ENCODE results near the gene CHIA. TPM values are rescaled to one million over a fixed set of nuclear protein-coding genes. Genes with fewer than 3 reads are reported as not detected.

Gene CHIA
- total RNA-seq, 1 donor from 2014 or later: not detected

- no peak overlapping the region for H3K4me3 Mint-ChIP-seq (ENCODE audit: unreplicated experiment)
- no peak overlapping the region for H3K27ac Mint-ChIP-seq (ENCODE audit: unreplicated experiment)
- H3K4me1 Mint-ChIP-seq (ENCODE audit: low read depth, unreplicated experiment): no peaks in the 10 kb centered on the region
- DNase-seq: no peak
- H3K27me3 Mint-ChIP-seq (ENCODE audit: unreplicated experiment): no peaks in the 10 kb centered on the region
- H3K9me3 Mint-ChIP-seq (ENCODE audit: unreplicated experiment): no peaks in the 10 kb centered on the region
- H3K36me3 Mint-ChIP-seq (ENCODE audit: unreplicated experiment): no peaks in the 10 kb centered on the region
- no peak for TF ChIP-seq CTCF (IDR thresholded peaks at IDR 0.05; ENCODE audit: partially characterized antibody, unreplicated experiment)
These were observed 3.7 kb downstream of the CHIA start for GRCh38 chr1:111294390-111294789.

- no peaks in the 10 kb centered on the region for H3K27me3 Mint-ChIP-seq (ENCODE audit: unreplicated experiment)
- peaks cover 5% of the 10 kb centered on the region for H3K9me3 Mint-ChIP-seq (ENCODE audit: unreplicated experiment)
- no peak overlapping the region for H3K4me3 Mint-ChIP-seq (ENCODE audit: unreplicated experiment)
- H3K27ac Mint-ChIP-seq (ENCODE audit: unreplicated experiment): no peak overlapping the region
- no peak for TF ChIP-seq CTCF (IDR thresholded peaks at IDR 0.05; ENCODE audit: partially characterized antibody, unreplicated experiment)
- peaks cover 5% of the 10 kb centered on the region for H3K36me3 Mint-ChIP-seq (ENCODE audit: unreplicated experiment)
- no peak for DNase-seq
- no peaks in the 10 kb centered on the region for H3K4me1 Mint-ChIP-seq (ENCODE audit: low read depth, unreplicated experiment)
These were observed 11.7 kb downstream of the CHIA start for GRCh38 chr1:111302374-111302773.

GRCh38 chr1:111309690-111310089 lies 19.0 kb downstream of the CHIA start:
- Mint-ChIP-seq H3K4me3 (ENCODE audit: unreplicated experiment) (no peak overlapping the region), H3K4me1 (ENCODE audit: low read depth, unreplicated experiment) (no peaks in the 10 kb centered on the region), H3K27ac (ENCODE audit: unreplicated experiment) (no peak overlapping the region), H3K9me3 (ENCODE audit: unreplicated experiment) (no peaks in the 10 kb centered on the region), H3K27me3 (ENCODE audit: unreplicated experiment) (no peaks in the 10 kb centered on the region), H3K36me3 (ENCODE audit: unreplicated experiment) (no peaks in the 10 kb centered on the region)
- DNase-seq: no peak
- TF ChIP-seq CTCF (IDR thresholded peaks at IDR 0.05; ENCODE audit: partially characterized antibody, unreplicated experiment): no peak

GRCh38 chr1:111318523-111318922 lies 27.9 kb downstream of the CHIA start:
- no peaks in the 10 kb centered on the region for H3K36me3 Mint-ChIP-seq (ENCODE audit: unreplicated experiment)
- H3K9me3 Mint-ChIP-seq (ENCODE audit: unreplicated experiment): no peaks in the 10 kb centered on the region
- H3K27me3 Mint-ChIP-seq (ENCODE audit: unreplicated experiment): no peaks in the 10 kb centered on the region
- no peak for DNase-seq
- H3K27ac Mint-ChIP-seq (ENCODE audit: unreplicated experiment): no peak overlapping the region
- TF ChIP-seq CTCF (IDR thresholded peaks at IDR 0.05; ENCODE audit: partially characterized antibody, unreplicated experiment): no peak
- H3K4me1 Mint-ChIP-seq (ENCODE audit: low read depth, unreplicated experiment): no peaks in the 10 kb centered on the region
- no peak overlapping the region for H3K4me3 Mint-ChIP-seq (ENCODE audit: unreplicated experiment)

- Mint-ChIP-seq H3K27ac (ENCODE audit: unreplicated experiment) (no peak overlapping the region), H3K27me3 (ENCODE audit: unreplicated experiment) (no peaks in the 10 kb centered on the region)
These were observed 29.6 kb downstream of the CHIA start for GRCh38 chr1:111320066-111320879.

More at GRCh38 chr1:111320066-111320879, 29.6 kb downstream of the CHIA start:
- H3K36me3 Mint-ChIP-seq (ENCODE audit: unreplicated experiment): no peaks in the 10 kb centered on the region
- H3K4me3 Mint-ChIP-seq (ENCODE audit: unreplicated experiment): no peak overlapping the region
- no peak for DNase-seq
- no peaks in the 10 kb centered on the region for H3K9me3 Mint-ChIP-seq (ENCODE audit: unreplicated experiment)
- TF ChIP-seq CTCF (IDR thresholded peaks at IDR 0.05; ENCODE audit: partially characterized antibody, unreplicated experiment): no peak
- H3K4me1 Mint-ChIP-seq (ENCODE audit: low read depth, unreplicated experiment): no peaks in the 10 kb centered on the region

All from glutamatergic neuron (in vitro differentiated cells).